GM19397 (cell line): ENCODE results near the gene CARMIL1.

Source experiments
- ATAC-seq: cut with Tn5 transposase; IDR thresholded peaks from one replicate; pipeline ENCODE4 v1.9.1; 2021; ENCODE audit warnings: mild to moderate bottlenecking, moderate library complexity; ENCODE audit not compliant: unreplicated experiment

The CARMIL1 gene

GRCh38 chr6:25332655-25333071, 53.5 kb downstream of the CARMIL1 start:
- no peak for ATAC-seq

- no peak for ATAC-seq
These were observed 54.3 kb downstream of the CARMIL1 start for GRCh38 chr6:25333471-25333870.

- ATAC-seq: peak; percentile 50
These were observed 55.6 kb downstream of the CARMIL1 start for GRCh38 chr6:25334793-25335192.

GRCh38 chr6:25336996-25337395, 57.8 kb downstream of the CARMIL1 start:
- ATAC-seq: no peak

- no peak for ATAC-seq
These were observed 58.3 kb downstream of the CARMIL1 start for GRCh38 chr6:25337431-25337830.

GRCh38 chr6:25340431-25341202, 61.4 kb downstream of the CARMIL1 start:
- ATAC-seq: no peak

- no peak for ATAC-seq
These were observed 62.0 kb downstream of the CARMIL1 start for GRCh38 chr6:25341203-25341552.

- no peak for ATAC-seq
These were observed 62.9 kb downstream of the CARMIL1 start for GRCh38 chr6:25341923-25342619.

GRCh38 chr6:25342802-25343201, 63.6 kb downstream of the CARMIL1 start:
- ATAC-seq: no peak

GRCh38 chr6:25343984-25344383, 64.8 kb downstream of the CARMIL1 start:
- ATAC-seq: no peak

GRCh38 chr6:25344827-25345226, 65.7 kb downstream of the CARMIL1 start:
- no peak for ATAC-seq

GRCh38 chr6:25346064-25346463, 66.9 kb downstream of the CARMIL1 start:
- no peak for ATAC-seq

GRCh38 chr6:25350573-25350972, 71.4 kb downstream of the CARMIL1 start:
- no peak for ATAC-seq

GRCh38 chr6:25351485-25351884, 72.3 kb downstream of the CARMIL1 start:
- no peak for ATAC-seq

GRCh38 chr6:25352285-25352684, 73.1 kb downstream of the CARMIL1 start:
- ATAC-seq: no peak

- ATAC-seq: no peak
These were observed 75.1 kb downstream of the CARMIL1 start for GRCh38 chr6:25354078-25354932.

- ATAC-seq: no peak
These were observed 80.2 kb downstream of the CARMIL1 start for GRCh38 chr6:25359191-25359861.

- no peak for ATAC-seq
These were observed 80.7 kb downstream of the CARMIL1 start for GRCh38 chr6:25359891-25360290.

- ATAC-seq: no peak
These were observed 81.4 kb downstream of the CARMIL1 start for GRCh38 chr6:25360621-25361020.

GRCh38 chr6:25363427-25363826, 84.3 kb downstream of the CARMIL1 start:
- ATAC-seq: no peak

- no peak for ATAC-seq
These were observed 86.0 kb downstream of the CARMIL1 start for GRCh38 chr6:25365154-25365553.
